Lung (tissue), 12 donors: ENCODE results near the gene PITPNB. TPM values are rescaled to one million over a fixed set of nuclear protein-coding genes. Genes with fewer than 3 reads are reported as not detected.
A peak's percentile ranks its signal among the peaks of the same experiment; 100 is the strongest.

ENCODE experiments used
- ATAC-seq: fragments of 200-7000 bp; cut with Tn5 transposase; one replicate; pipeline ENCODE4 v1.9.1; 2020; ENCODE audit warnings: moderate number of reproducible peaks; ENCODE audit not compliant: insufficient read depth, low FRiP score
- DNase-seq, 3 donors: peaks; one replicate each; pipeline ENCODE4 v3.0.0-alpha.2; 2013 to 2017
- H3K27ac ChIP-seq, 2 donors: one replicate each; pipeline ENCODE4 v1.5.1; 2013; ENCODE audit warnings: mild to moderate bottlenecking in 2 of 2, moderate library complexity in 2 of 2, control low read depth in 1 of 2, inconsistent platforms in 1 of 2, low read depth in 1 of 2, low read length in 1 of 2
- H3K27me3 ChIP-seq, 3 donors: one replicate each; pipeline ENCODE4 v1.5.1; 2013; ENCODE audit warnings: low read length in 2 of 3; ENCODE audit not compliant: control insufficient read depth in 3 of 3, insufficient read depth in 3 of 3
- H3K36me3 ChIP-seq, 4 donors: one replicate each; pipeline ENCODE4 v1.5.1; 2013; ENCODE audit warnings: low read length in 4 of 4, mild to moderate bottlenecking in 1 of 4, moderate library complexity in 1 of 4; ENCODE audit not compliant: control insufficient read depth in 4 of 4, insufficient read depth in 4 of 4
- H3K4me1 ChIP-seq, 5 donors: one replicate each; pipeline ENCODE4 v1.5.1; 2013; ENCODE audit warnings: low read length in 5 of 5, mild to moderate bottlenecking in 2 of 5, moderate library complexity in 1 of 5; ENCODE audit not compliant: control insufficient read depth in 5 of 5, insufficient read depth in 5 of 5
- H3K4me3 ChIP-seq: one replicate; pipeline ENCODE4 v1.5.1; 2013; ENCODE audit warnings: mild to moderate bottlenecking, control low read depth, moderate library complexity
- H3K9ac ChIP-seq, 2 donors: one replicate each; pipeline ENCODE4 v1.5.1; 2013; ENCODE audit warnings: low read length in 2 of 2, control low read depth in 1 of 2; ENCODE audit not compliant: insufficient read depth in 1 of 2
- H3K9me3 ChIP-seq, 4 donors: one replicate each; pipeline ENCODE4 v1.5.1; 2013; ENCODE audit warnings: low read length in 3 of 4, mild to moderate bottlenecking in 1 of 4, moderate library complexity in 1 of 4; ENCODE audit not compliant: control insufficient read depth in 4 of 4, insufficient read depth in 3 of 4
- CTCF ChIP-seq: IDR thresholded peaks from 2 replicates; pipeline ENCODE4 v1.5.1; 2012; ENCODE audit warnings: mild to moderate bottlenecking; ENCODE audit errors: control extremely low read depth, extremely low read depth
- WGBS, 2 donors: extraction: QIAGEN DNeasy Blood & Tissue Kit; methylation state at CpG; one replicate each; pipeline ENCODE4 v1.1.7; 2013; 5-methylcytosine and 5-hydroxymethylcytosine counted together
- polyA plus RNA-seq, 2 donors: library from polyadenylated mRNA; stranded (reverse); fragments of 200-250 nt; gene quantifications; one replicate each; pipeline ENCODE4 v1.2.1, GENCODE V29; 2013
- total RNA-seq, 2 donors: library from RNA; depleted of rRNA in 1 of 2; stranded (reverse); fragments of >200 nt in 1 of 2; gene quantifications; one replicate each; pipeline ENCODE4 v1.2.1, GENCODE V29; 2014 to 2021
- donor health status: control.
- donor health status: control.
- donor health status: Bipolar disorder and iron deficiency.
- donor health status: healthy.
- donor health status: DM: yes; HTN: yes; CAD: no.

Gene PITPNB
- total and polyA plus RNA-seq, 4 donors: 19.2 to 73.5 (median 37.5) TPM

- 23 to 50% methylated on average over 6 of the region's 6 CpGs for WGBS, 2 donors
- ATAC-seq: no peak
- peaks cover 5 to 38% (median 26%) of the 10 kb centered on the region in 4 donors for H3K36me3 ChIP-seq
These were observed 69.0 kb downstream of the PITPNB start for GRCh38 chr22:27850000-27850521.

GRCh38 chr22:27848005-27848404 lies 71.1 kb downstream of the PITPNB start:
- WGBS, 2 donors: 78 to 80% methylated on average over 1 of the region's 1 CpG

More at GRCh38 chr22:27850000-27850521, 69.0 kb downstream of the PITPNB start:
- Histone ChIP-seq H3K9me3 (no peaks in the 10 kb centered on the region), H3K9ac (no peak overlapping the region), H3K4me3 (no peak overlapping the region), H3K27me3 (no peaks in the 10 kb centered on the region), H3K27ac (no peak overlapping the region), H3K4me1 (peaks cover 9 to 22% (median 13%) of the 10 kb centered on the region in 5 donors)
- DNase-seq: peak in 2 of 3 donors; percentile 49 to 69
- no peak for TF ChIP-seq CTCF

GRCh38 chr22:27846910-27847309 lies 72.1 kb downstream of the PITPNB start:
- Histone ChIP-seq H3K9me3 (no peaks in the 10 kb centered on the region), H3K4me1 (peaks cover 0 to 22% (median 12%) of the 10 kb centered on the region in 5 donors), H3K4me3 (no peak overlapping the region), H3K36me3 (peaks cover 0 to 20% (median 17%) of the 10 kb centered on the region in 4 donors), H3K27ac (no peak overlapping the region), H3K27me3 (no peaks in the 10 kb centered on the region), H3K9ac (no peak overlapping the region)
- no peak for DNase-seq
- WGBS, 2 donors: 89 to 92% methylated on average over 9 of the region's 9 CpGs
- no peak for TF ChIP-seq CTCF
- ATAC-seq: no peak

More at GRCh38 chr22:27848005-27848404, 71.1 kb downstream of the PITPNB start:
- H3K4me3 ChIP-seq: no peak overlapping the region
- DNase-seq (no peak), ATAC-seq (no peak)
- no peaks in the 10 kb centered on the region for H3K9me3 ChIP-seq
- no peak for TF ChIP-seq CTCF
- peaks cover 0 to 27% (median 24%) of the 10 kb centered on the region in 4 donors for H3K36me3 ChIP-seq
- H3K27ac ChIP-seq: no peak overlapping the region
- peaks cover 0 to 22% (median 10%) of the 10 kb centered on the region in 5 donors for H3K4me1 ChIP-seq
- H3K27me3 ChIP-seq: no peaks in the 10 kb centered on the region
- no peak overlapping the region for H3K9ac ChIP-seq
